NCI-H2196 treated with DMSO at 0.1 percent for 48 hours (cell line): ENCODE results near the gene GOLGA6L10.
"Not testable (repeated sequence)": the region's sequence is repeated elsewhere in the genome, so short reads cannot be mapped to it uniquely, and the experiment has no call there.

Experiments used
- DNase-seq: peaks from one replicate; lab custom pipeline; 2025; ENCODE audit not compliant: unreplicated experiment; lab: John Stamatoyannopoulos, UW

GOLGA6L10 gene

DNA sequence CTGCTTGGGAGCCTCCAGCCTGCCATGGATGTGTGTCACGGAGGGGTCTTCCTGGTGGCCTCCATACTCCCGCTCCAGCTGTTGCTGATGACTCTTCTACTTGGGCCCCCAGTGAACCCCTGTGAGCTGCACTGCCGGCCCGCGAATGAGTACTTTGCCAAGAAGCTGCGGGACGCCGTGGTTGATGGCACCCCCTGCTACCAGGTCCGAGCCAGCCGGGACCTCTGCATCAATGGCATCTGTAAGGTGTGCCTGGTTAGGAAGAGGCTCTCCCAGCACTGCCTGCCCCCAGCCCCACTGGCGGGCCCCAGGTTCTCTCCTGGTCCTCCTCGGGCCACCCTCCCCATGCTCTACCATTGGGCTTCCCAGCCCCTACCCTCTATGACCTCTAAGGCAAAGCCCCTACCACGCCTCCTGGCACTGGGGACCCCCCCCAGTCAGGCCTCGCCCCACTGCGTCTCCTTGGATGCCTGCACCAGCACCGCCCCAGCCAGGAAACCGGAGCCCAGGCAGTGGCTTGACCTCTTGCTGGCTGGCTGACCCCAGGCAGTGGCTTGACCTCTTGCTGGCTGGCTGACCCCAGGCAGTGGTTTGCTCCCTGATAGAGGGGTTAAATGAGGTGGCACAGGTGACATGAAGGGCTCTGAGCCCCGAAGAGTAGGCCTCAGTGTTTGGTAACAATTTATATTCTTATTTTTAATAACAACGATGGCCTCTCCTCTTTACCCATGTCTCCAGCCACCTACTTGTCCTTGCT, 29.6 kb downstream of the GOLGA6L10 start:
- not testable (repeated sequence) for DNase-seq

GRCh38 chr15:82318281-82318680, 31.0 kb downstream of the GOLGA6L10 start:
- DNase-seq = not testable (repeated sequence)

GRCh38 chr15:82317516-82317915, 31.8 kb downstream of the GOLGA6L10 start:
- DNase-seq = not testable (repeated sequence)

DNA sequence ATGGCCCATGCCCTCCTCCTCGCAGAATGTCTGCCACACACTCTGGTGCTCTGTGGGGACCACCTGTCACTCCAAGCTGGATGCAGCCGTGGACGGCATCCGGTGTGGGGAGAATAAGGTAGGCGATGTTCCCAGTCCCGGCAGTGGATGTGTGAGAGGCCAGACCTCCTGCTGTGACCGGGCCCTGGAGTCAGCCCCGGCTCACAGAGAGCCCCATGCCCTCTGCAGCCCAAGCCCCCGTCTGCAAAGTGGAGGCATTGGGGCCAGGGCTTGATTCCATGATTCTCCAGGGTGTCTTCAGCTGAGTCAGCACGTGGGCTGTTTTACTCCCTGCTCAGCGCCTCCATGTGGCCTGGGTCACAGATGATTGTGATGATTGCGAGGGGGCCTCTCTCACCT, 32.2 kb downstream of the GOLGA6L10 start:
- DNase-seq = no peak

GRCh38 chr15:82316247-82317090, 32.8 kb downstream of the GOLGA6L10 start:
- not testable (repeated sequence) for DNase-seq

DNA sequence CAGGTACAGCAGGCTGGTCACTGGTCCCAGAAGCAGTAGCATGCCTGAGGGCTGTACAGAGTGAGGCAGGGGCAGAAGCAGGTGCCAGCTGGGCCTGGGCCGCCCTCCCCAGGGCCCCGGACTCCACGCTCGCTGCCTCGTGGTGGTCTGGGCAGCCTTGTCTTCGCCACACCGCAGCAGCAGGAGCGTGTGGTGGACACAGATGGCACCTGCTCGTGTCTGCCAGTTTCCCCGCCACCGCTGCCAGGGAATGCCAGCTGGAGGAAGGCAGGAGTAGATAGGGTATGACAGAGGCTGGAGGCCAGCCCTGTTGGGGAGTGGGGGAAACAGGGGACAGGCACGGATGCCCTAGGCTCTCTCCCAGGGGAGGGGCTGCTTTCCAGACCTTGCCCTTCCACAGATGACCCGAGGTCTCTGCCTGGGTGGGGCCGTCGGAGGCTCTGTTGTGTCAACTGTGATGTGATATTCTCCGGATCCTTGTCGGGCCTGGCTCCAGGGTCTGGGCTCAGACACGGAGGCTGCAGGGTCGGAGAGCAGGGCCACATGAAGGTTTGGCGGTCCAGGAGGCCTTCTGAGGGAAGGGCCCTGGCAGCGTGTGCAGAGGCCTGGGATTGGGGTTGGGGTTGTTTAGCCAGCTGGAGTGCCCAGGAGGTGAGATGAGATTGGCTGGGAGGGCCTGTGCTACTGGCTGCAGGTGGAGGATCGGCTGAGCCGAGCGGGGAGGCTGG, 33.6 kb downstream of the GOLGA6L10 start:
- DNase-seq = no peak

GRCh38 chr15:82314769-82315518, 34.3 kb downstream of the GOLGA6L10 start:
- DNase-seq = no peak

GRCh38 chr15:82313951-82314768, 35.1 kb downstream of the GOLGA6L10 start:
- DNase-seq = not testable (repeated sequence)

GRCh38 chr15:82313446-82313845, 35.8 kb downstream of the GOLGA6L10 start:
- DNase-seq = no peak

GRCh38 chr15:82312586-82313349, 36.5 kb downstream of the GOLGA6L10 start:
- DNase-seq = no peak

GRCh38 chr15:82311321-82311720, 38.0 kb downstream of the GOLGA6L10 start:
- DNase-seq = not testable (repeated sequence)

GRCh38 chr15:82309802-82310201, 39.5 kb downstream of the GOLGA6L10 start:
- no peak for DNase-seq

- no peak for DNase-seq
Observed at GRCh38 chr15:82307714-82308081, 41.6 kb downstream of the GOLGA6L10 start.

- no peak for DNase-seq
Observed at GRCh38 chr15:82306791-82307713, 42.2 kb downstream of the GOLGA6L10 start.

GRCh38 chr15:82305621-82306048, 43.6 kb downstream of the GOLGA6L10 start:
- DNase-seq = no peak

- DNase-seq = no peak
Observed at GRCh38 chr15:82304778-82305090, 44.5 kb downstream of the GOLGA6L10 start.

- DNase-seq = no peak
Observed at GRCh38 chr15:82303956-82304777, 45.1 kb downstream of the GOLGA6L10 start.
